ENCODE measurements around the gene CARMIL3. TPM values are rescaled to one million over a fixed set of nuclear protein-coding genes. Genes with fewer than 3 reads are reported as not detected.

CARMIL3 gene
- total RNA-seq, 2 donors from 2014 or later, result 0.14 TPM; not detected in 1

DNA sequence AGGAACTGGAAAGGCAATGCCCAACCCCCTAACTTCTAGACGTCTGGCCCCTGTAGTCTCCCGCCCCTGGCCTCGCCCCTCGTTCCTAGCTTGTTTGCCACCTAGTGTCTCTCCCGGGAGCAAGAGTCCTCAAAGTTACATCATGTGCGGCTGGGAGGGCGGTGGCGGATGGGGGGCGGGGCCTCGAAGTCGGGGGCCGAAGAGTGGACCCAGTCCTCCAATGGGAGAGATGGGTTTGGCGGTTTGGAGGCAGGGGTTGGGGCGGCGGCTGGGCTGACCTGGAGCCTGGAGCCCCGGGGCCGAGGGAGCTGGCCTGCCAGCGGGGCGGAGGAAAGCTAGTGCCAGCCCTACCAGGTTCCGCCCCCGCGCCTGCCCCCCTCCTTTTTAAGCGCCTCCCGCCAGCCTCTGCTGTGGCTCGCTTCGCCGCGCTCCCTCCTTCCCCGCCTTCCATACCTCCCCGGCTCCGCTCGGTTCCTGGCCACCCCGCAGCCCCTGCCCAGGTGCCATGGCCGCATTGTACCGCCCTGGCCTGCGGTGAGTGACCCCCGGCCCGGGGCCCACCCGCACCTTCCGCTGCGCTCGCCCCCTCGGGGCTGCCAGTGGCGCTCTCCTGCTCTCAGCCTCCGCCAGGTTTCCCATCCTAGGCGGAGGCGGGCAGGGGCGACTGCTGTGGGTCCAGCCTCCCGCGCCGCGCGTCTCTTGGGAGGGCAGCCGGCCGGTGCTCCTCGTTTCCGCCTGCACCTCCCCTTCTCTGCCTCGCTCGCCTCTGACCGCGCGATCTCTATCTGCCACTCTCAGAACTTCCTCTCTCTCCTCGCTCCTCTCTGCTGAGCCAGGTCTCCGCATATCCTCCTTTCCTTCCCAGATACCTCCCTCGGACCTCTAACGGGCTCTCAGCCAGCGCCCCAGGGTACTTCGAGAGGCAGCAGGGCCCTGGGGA, 42.4 kb downstream of the CARMIL3 start, which contains the start of gene PCK2:
Gene PCK2 (plus strand): TSS at position 411 of the 940 bp plus-strand sequence. CDS start 95 bp downstream, at position 506.
- no peaks in the 10 kb centered on the region for H3K36me3 ChIP-seq
- ATAC-seq (ENCODE audit: insufficient number of reproducible peaks, low FRiP score, low read depth) (peak; percentile 68), DNase-seq (ENCODE audit: low spot score) (peak; percentile 74)
- TF ChIP-seq CTCF (IDR thresholded peaks at IDR 0.05), result peak; percentile 9
- peak within 1 kb of the TSS; percentile 92 for H3K27ac ChIP-seq
- H3K4me3 ChIP-seq, result peak within 1 kb of the TSS; percentile 99
- H3K4me1 ChIP-seq (ENCODE audit: control insufficient read depth in 1 of 2, low read depth in 2 of 2), result peaks cover 9 to 25% of the 10 kb centered on the region in 2 donors
- H3K9me3 ChIP-seq, result no peaks in the 10 kb centered on the region
- no peaks in the 10 kb centered on the region for H3K27me3 ChIP-seq (replicated peaks; ENCODE audit: insufficient read depth)

GRCh38 chr14:24094841-24095270, 43.0 kb downstream of the CARMIL3 start:
- no peak for DNase-seq (ENCODE audit: low spot score)
- H3K27ac ChIP-seq, result peak overlapping the region; percentile 92
- H3K4me1 ChIP-seq (ENCODE audit: control insufficient read depth in 1 of 2, low read depth in 2 of 2), result peaks cover 9 to 25% of the 10 kb centered on the region in 2 donors
- ATAC-seq (ENCODE audit: insufficient number of reproducible peaks, low FRiP score, low read depth), result no peak
- H3K27me3 ChIP-seq (replicated peaks; ENCODE audit: insufficient read depth), result no peaks in the 10 kb centered on the region
- TF ChIP-seq CTCF (IDR thresholded peaks at IDR 0.05), result no peak
- H3K4me3 ChIP-seq, result peak overlapping the region; percentile 99
- no peaks in the 10 kb centered on the region for H3K9me3 ChIP-seq
- H3K36me3 ChIP-seq, result no peaks in the 10 kb centered on the region

GRCh38 chr14:24095271-24096068, 43.7 kb downstream of the CARMIL3 start:
- no peak for ATAC-seq (ENCODE audit: insufficient number of reproducible peaks, low FRiP score, low read depth)

GRCh38 chr14:24096545-24097181, 44.9 kb downstream of the CARMIL3 start:
- no peaks in the 10 kb centered on the region for H3K9me3 ChIP-seq
- no peak for DNase-seq (ENCODE audit: low spot score)
- no peaks in the 10 kb centered on the region for H3K27me3 ChIP-seq (replicated peaks; ENCODE audit: insufficient read depth)
- ATAC-seq (ENCODE audit: insufficient number of reproducible peaks, low FRiP score, low read depth), result no peak
- TF ChIP-seq CTCF (IDR thresholded peaks at IDR 0.05), result no peak
- peaks cover 9 to 25% of the 10 kb centered on the region in 2 donors for H3K4me1 ChIP-seq (ENCODE audit: control insufficient read depth in 1 of 2, low read depth in 2 of 2)
- no peaks in the 10 kb centered on the region for H3K36me3 ChIP-seq
- H3K27ac ChIP-seq, result no peak overlapping the region
- H3K4me3 ChIP-seq, result no peak overlapping the region

More at GRCh38 chr14:24095271-24096068, 43.7 kb downstream of the CARMIL3 start:
- peaks cover 9 to 25% of the 10 kb centered on the region in 2 donors for H3K4me1 ChIP-seq (ENCODE audit: control insufficient read depth in 1 of 2, low read depth in 2 of 2)
- no peak for DNase-seq (ENCODE audit: low spot score)
- H3K9me3 ChIP-seq, result no peaks in the 10 kb centered on the region
- H3K36me3 ChIP-seq, result no peaks in the 10 kb centered on the region
- no peak for TF ChIP-seq CTCF (IDR thresholded peaks at IDR 0.05)
- H3K27me3 ChIP-seq (replicated peaks; ENCODE audit: insufficient read depth), result no peaks in the 10 kb centered on the region
- peak overlapping the region; percentile 99 for H3K4me3 ChIP-seq
- H3K27ac ChIP-seq, result peak overlapping the region; percentile 92
